Activated CD4-positive, alpha-beta T cell treated with anti-CD3 and anti-CD28 coated beads, Interleukin-2, amount 10 ng/mL, durations not matched to agents 7 days and 5 days (primary cell): ENCODE measurements around the gene ARR3. TPM values are rescaled to one million over a fixed set of nuclear protein-coding genes. Genes with fewer than 3 reads are reported as not detected.
"Not testable (repeated sequence)": the region's sequence is repeated elsewhere in the genome, so short reads cannot be mapped to it uniquely, and the experiment has no call there.

Experiments used
- CTCF ChIA-PET: fragments of 350-600 bp; sonication (Branson Sonifier 250); formaldehyde crosslinking; loops from one replicate; lab custom pipeline; 2021; ENCODE audit warnings: antibody characterized with exemption; lab: Charles Lee
- POLR2A ChIA-PET: fragments of 350-600 bp; sonication (Branson Sonifier 250); formaldehyde crosslinking; loops from one replicate; lab custom pipeline; 2021; ENCODE audit warnings: antibody characterized with exemption; lab: Charles Lee
- DNase-seq: peaks from one replicate; pipeline ENCODE4 v3.0.0-alpha.2; 2020
- H3K27ac Mint-ChIP-seq: one replicate; pipeline ENCODE4 v1.8.0; 2021; ENCODE audit warnings: mild to moderate bottlenecking, moderate library complexity, mixed read lengths
- H3K27me3 Mint-ChIP-seq: one replicate; pipeline ENCODE4 v1.8.0; 2021; ENCODE audit warnings: mixed read lengths
- H3K36me3 Mint-ChIP-seq: one replicate; pipeline ENCODE4 v1.8.0; 2021; ENCODE audit warnings: low read depth, mixed read lengths
- H3K4me1 Mint-ChIP-seq: one replicate; pipeline ENCODE4 v1.8.0; 2021; ENCODE audit warnings: mixed read lengths
- H3K4me3 Mint-ChIP-seq: one replicate; pipeline ENCODE4 v1.8.0; 2021; ENCODE audit warnings: mild to moderate bottlenecking, moderate library complexity, mixed read lengths
- H3K9me3 Mint-ChIP-seq: one replicate; pipeline ENCODE4 v1.8.0; 2021; ENCODE audit warnings: mixed read lengths
- total RNA-seq, 2 experiments: library from RNA; stranded (reverse); gene quantifications; one replicate each; pipeline ENCODE4 v1.2.3, GENCODE V29; 2021

The ARR3 gene
- total RNA-seq = not detected

- Mint-ChIP-seq H3K4me1 (no peaks in the 10 kb centered on the region), H3K27me3 (peaks cover 3% of the 10 kb centered on the region), H3K9me3 (no peaks in the 10 kb centered on the region), H3K27ac (no peak within 1 kb of the TSS), H3K36me3 (no peaks in the 10 kb centered on the region), H3K4me3 (no peak within 1 kb of the TSS)
- no peak for DNase-seq
- POLR2A ChIA-PET = no interaction called here
- CTCF ChIA-PET = no interaction called here
Observed at GRCh38 chrX:70268034-70268433, at the start of gene ARR3. ARR3 (plus strand) TSS chrX:70268334; CDS start chrX:70269386, 1,052 bp downstream.

GRCh38 chrX:70219938-70220764, 48.0 kb upstream of the ARR3 start:
- H3K9me3 Mint-ChIP-seq = no peaks in the 10 kb centered on the region
- no peak for DNase-seq
- no peaks in the 10 kb centered on the region for H3K36me3 Mint-ChIP-seq
- H3K4me3 Mint-ChIP-seq = no peak overlapping the region
- no peaks in the 10 kb centered on the region for H3K4me1 Mint-ChIP-seq
- ChIA-PET POLR2A (no interaction called here), CTCF (no interaction called here)
- H3K27me3 Mint-ChIP-seq = no peaks in the 10 kb centered on the region
- H3K27ac Mint-ChIP-seq = no peak overlapping the region

GRCh38 chrX:70226048-70226447, 42.1 kb upstream of the ARR3 start:
- no peaks in the 10 kb centered on the region for H3K27me3 Mint-ChIP-seq
- no peaks in the 10 kb centered on the region for H3K36me3 Mint-ChIP-seq
- H3K4me3 Mint-ChIP-seq = no peak overlapping the region
- no peaks in the 10 kb centered on the region for H3K9me3 Mint-ChIP-seq
- H3K4me1 Mint-ChIP-seq = no peaks in the 10 kb centered on the region
- no peak for DNase-seq
- POLR2A ChIA-PET = no interaction called here
- CTCF ChIA-PET = no interaction called here
- no peak overlapping the region for H3K27ac Mint-ChIP-seq

GRCh38 chrX:70226687-70227086, 41.4 kb upstream of the ARR3 start:
- Mint-ChIP-seq H3K36me3 (no peaks in the 10 kb centered on the region), H3K4me1 (no peaks in the 10 kb centered on the region), H3K9me3 (no peaks in the 10 kb centered on the region), H3K27me3 (no peaks in the 10 kb centered on the region), H3K4me3 (no peak overlapping the region), H3K27ac (no peak overlapping the region)
- ChIA-PET POLR2A (no interaction called here), CTCF (no interaction called here)
- no peak for DNase-seq

GRCh38 chrX:70231666-70232065, 36.5 kb upstream of the ARR3 start:
- Mint-ChIP-seq H3K4me3 (no peak overlapping the region), H3K4me1 (no peaks in the 10 kb centered on the region), H3K9me3 (no peaks in the 10 kb centered on the region), H3K27ac (no peak overlapping the region), H3K36me3 (no peaks in the 10 kb centered on the region), H3K27me3 (no peaks in the 10 kb centered on the region)
- CTCF ChIA-PET = no interaction called here
- DNase-seq = no peak
- POLR2A ChIA-PET = no interaction called here

GRCh38 chrX:70234355-70234754, 33.8 kb upstream of the ARR3 start, which contains the start of gene AWAT1:
AWAT1 (plus strand) TSS chrX:70234655; CDS start chrX:70234696, 41 bp downstream.
- ChIA-PET POLR2A (no interaction called here), CTCF (no interaction called here)
- Mint-ChIP-seq H3K9me3 (no peaks in the 10 kb centered on the region), H3K27ac (no peak within 1 kb of the TSS), H3K36me3 (no peaks in the 10 kb centered on the region), H3K4me3 (no peak within 1 kb of the TSS), H3K4me1 (no peaks in the 10 kb centered on the region), H3K27me3 (no peaks in the 10 kb centered on the region)
- DNase-seq = no peak

- no peaks in the 10 kb centered on the region for H3K4me1 Mint-ChIP-seq
- POLR2A ChIA-PET = no interaction called here
- DNase-seq = no peak
- CTCF ChIA-PET = interaction anchor here (1.0 kb wide), 1 partner anchor 13 kb away, joined by 4 read pairs; no protein-coding TSS in a partner anchor
- no peaks in the 10 kb centered on the region for H3K9me3 Mint-ChIP-seq
- H3K36me3 Mint-ChIP-seq = no peaks in the 10 kb centered on the region
- no peak overlapping the region for H3K27ac Mint-ChIP-seq
- no peak overlapping the region for H3K4me3 Mint-ChIP-seq
- no peaks in the 10 kb centered on the region for H3K27me3 Mint-ChIP-seq
Observed at GRCh38 chrX:70240751-70241150, 27.4 kb upstream of the ARR3 start.

- Mint-ChIP-seq H3K4me3 (no peak overlapping the region), H3K27me3 (no peaks in the 10 kb centered on the region), H3K9me3 (no peaks in the 10 kb centered on the region), H3K36me3 (no peaks in the 10 kb centered on the region), H3K27ac (no peak overlapping the region), H3K4me1 (no peaks in the 10 kb centered on the region)
- no peak for DNase-seq
- ChIA-PET CTCF (interaction anchor here (0.6 kb wide), 1 partner anchor 229 kb away, joined by 3 read pairs; no protein-coding TSS in a partner anchor), POLR2A (no interaction called here)
Observed at GRCh38 chrX:70241501-70241900, 26.6 kb upstream of the ARR3 start.

GRCh38 chrX:70243601-70244000, 24.5 kb upstream of the ARR3 start:
- H3K27me3 Mint-ChIP-seq, DNase-seq, H3K4me3 Mint-ChIP-seq, POLR2A ChIA-PET, H3K27ac Mint-ChIP-seq, H3K4me1 Mint-ChIP-seq, H3K36me3 Mint-ChIP-seq, H3K9me3 Mint-ChIP-seq: not testable (repeated sequence)
- CTCF ChIA-PET = interaction anchor here (0.6 kb wide), 1 partner anchor 52 kb away, joined by 6 read pairs; no protein-coding TSS in a partner anchor

- H3K27ac Mint-ChIP-seq = no peak overlapping the region
- DNase-seq = no peak
Observed at GRCh38 chrX:70244881-70245280, 23.3 kb upstream of the ARR3 start.

GRCh38 chrX:70247252-70247651, 20.9 kb upstream of the ARR3 start:
- no peak for DNase-seq
- Mint-ChIP-seq H3K27me3 (no peaks in the 10 kb centered on the region), H3K27ac (no peak overlapping the region), H3K4me1 (no peaks in the 10 kb centered on the region), H3K36me3 (no peaks in the 10 kb centered on the region), H3K9me3 (no peaks in the 10 kb centered on the region), H3K4me3 (no peak overlapping the region)
- ChIA-PET CTCF (no interaction called here), POLR2A (no interaction called here)

More at GRCh38 chrX:70244881-70245280, 23.3 kb upstream of the ARR3 start:
- ChIA-PET CTCF (interaction anchor here (0.8 kb wide), 1 partner anchor 14 kb away, joined by 3 read pairs; no protein-coding TSS in a partner anchor), POLR2A (no interaction called here)
- Mint-ChIP-seq H3K36me3 (no peaks in the 10 kb centered on the region), H3K9me3 (no peaks in the 10 kb centered on the region), H3K4me3 (no peak overlapping the region), H3K27me3 (no peaks in the 10 kb centered on the region), H3K4me1 (no peaks in the 10 kb centered on the region)

GRCh38 chrX:70252491-70252890, 15.6 kb upstream of the ARR3 start:
- Mint-ChIP-seq H3K4me1 (peaks cover 12% of the 10 kb centered on the region), H3K36me3 (no peaks in the 10 kb centered on the region), H3K9me3 (no peaks in the 10 kb centered on the region), H3K27ac (no peak overlapping the region), H3K4me3 (no peak overlapping the region), H3K27me3 (no peaks in the 10 kb centered on the region)
- no peak for DNase-seq
- CTCF ChIA-PET = no interaction called here
- POLR2A ChIA-PET = no interaction called here

GRCh38 chrX:70253377-70254062, 14.6 kb upstream of the ARR3 start:
- ChIA-PET POLR2A (no interaction called here), CTCF (no interaction called here)
- Mint-ChIP-seq H3K4me1 (peaks cover 12% of the 10 kb centered on the region), H3K9me3 (no peaks in the 10 kb centered on the region), H3K27me3 (no peaks in the 10 kb centered on the region), H3K36me3 (no peaks in the 10 kb centered on the region), H3K4me3 (no peak overlapping the region), H3K27ac (no peak overlapping the region)
- DNase-seq = no peak
